GM19438 (cell line): ENCODE data around the gene SMPD2.

Source experiments
- ATAC-seq: cut with Tn5 transposase; IDR thresholded peaks from one replicate; pipeline ENCODE4 v1.9.1; 2021; ENCODE audit warnings: low read depth; ENCODE audit not compliant: unreplicated experiment

SMPD2 gene

GRCh38 chr6:109446541-109446940 lies 6.0 kb downstream of the SMPD2 start:
- ATAC-seq, result no peak

GRCh38 chr6:109447087-109447486 lies 6.6 kb downstream of the SMPD2 start:
- ATAC-seq, result no peak

- ATAC-seq, result no peak
Measured at GRCh38 chr6:109447878-109448555, 7.5 kb downstream of the SMPD2 start.

GRCh38 chr6:109448615-109449014 lies 8.1 kb downstream of the SMPD2 start:
- no peak for ATAC-seq

GRCh38 chr6:109449064-109449794 lies 8.7 kb downstream of the SMPD2 start:
- ATAC-seq, result no peak

GRCh38 chr6:109449795-109450673 lies 9.5 kb downstream of the SMPD2 start:
- no peak for ATAC-seq

- no peak for ATAC-seq
Measured at GRCh38 chr6:109450801-109451200, 10.3 kb downstream of the SMPD2 start.

- ATAC-seq, result no peak
Measured at GRCh38 chr6:109451376-109451775, 10.9 kb downstream of the SMPD2 start.

GRCh38 chr6:109452181-109452580 lies 11.7 kb downstream of the SMPD2 start:
- ATAC-seq, result no peak

- ATAC-seq, result no peak
Measured at GRCh38 chr6:109453156-109453555, 12.6 kb downstream of the SMPD2 start.

- ATAC-seq, result no peak
Measured at GRCh38 chr6:109453594-109454495, 13.3 kb downstream of the SMPD2 start.

GRCh38 chr6:109454496-109455436 lies 14.2 kb downstream of the SMPD2 start:
- peak; percentile 35 for ATAC-seq

GRCh38 chr6:109455437-109456110 lies 15.1 kb downstream of the SMPD2 start, which contains the start of gene MICAL1:
Gene MICAL1 (minus strand): TSS chr6:109455772. CDS start chr6:109454196, 1,576 bp downstream.
- peak; percentile 52 for ATAC-seq

GRCh38 chr6:109456111-109456583 lies 15.6 kb downstream of the SMPD2 start:
- peak; percentile 7 for ATAC-seq

- no peak for ATAC-seq
Measured at GRCh38 chr6:109456710-109457561, 16.4 kb downstream of the SMPD2 start.

- no peak for ATAC-seq
Measured at GRCh38 chr6:109457562-109457996, 17.1 kb downstream of the SMPD2 start.

- ATAC-seq, result no peak
Measured at GRCh38 chr6:109458774-109459531, 18.4 kb downstream of the SMPD2 start.
